HG02678 (cell line): ENCODE data around the gene MYO3B.

Source experiments
- ATAC-seq: cut with Tn5 transposase; IDR thresholded peaks from one replicate; pipeline ENCODE4 v1.9.1; 2021; ENCODE audit warnings: mild to moderate bottlenecking, moderate library complexity; ENCODE audit not compliant: unreplicated experiment

Gene MYO3B

GRCh38 chr2:170292415-170292814 lies 114.5 kb downstream of the MYO3B start:
- ATAC-seq: no peak

- no peak for ATAC-seq
Observed at GRCh38 chr2:170297496-170297895, 119.5 kb downstream of the MYO3B start.

DNA sequence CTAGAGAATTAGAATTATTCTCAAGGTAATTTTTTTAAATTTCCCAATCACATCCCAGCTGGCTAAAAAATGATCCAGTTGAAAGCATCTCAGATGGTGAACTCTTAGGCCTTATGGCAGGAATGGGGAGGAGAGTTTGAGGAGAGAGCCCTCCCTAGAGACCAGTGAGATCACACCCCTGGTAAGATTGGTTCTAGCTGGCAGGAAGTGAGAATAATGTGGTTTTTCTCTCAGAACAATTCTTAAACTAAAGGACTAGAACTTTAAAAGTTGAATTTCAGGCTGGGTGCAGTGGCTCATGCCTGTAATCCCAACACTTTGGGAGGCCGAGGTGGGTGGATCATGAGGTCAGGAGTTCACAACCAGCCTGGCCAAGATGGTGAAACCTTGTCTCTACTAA lies 120.2 kb downstream of the MYO3B start:
- ATAC-seq: peak; percentile 77

DNA sequence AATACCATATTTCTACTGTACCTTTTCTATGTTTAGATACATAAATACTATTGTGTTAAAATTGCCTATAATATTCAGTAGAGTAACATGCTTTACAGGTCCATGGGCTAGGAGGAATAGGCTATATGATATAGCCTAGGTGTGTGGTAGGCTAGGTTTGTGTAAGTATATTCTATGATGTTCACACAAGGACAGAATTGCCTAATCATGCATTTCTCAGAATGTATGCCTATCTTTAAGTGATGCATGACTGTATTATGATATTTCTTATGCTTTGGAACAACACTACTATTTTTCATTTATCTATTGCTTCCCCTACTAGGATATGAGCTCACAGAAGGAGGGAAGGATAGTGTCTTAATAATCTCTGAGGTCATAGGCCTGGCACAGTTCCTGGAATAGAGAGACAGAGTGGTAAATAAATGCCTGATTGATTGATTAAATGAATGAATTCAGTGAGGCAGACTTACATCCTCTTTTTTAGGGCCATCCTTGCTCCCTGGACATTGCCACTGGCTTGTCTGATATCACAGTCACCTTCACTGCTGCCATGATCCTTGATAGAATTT lies 121.0 kb downstream of the MYO3B start:
- no peak for ATAC-seq

DNA sequence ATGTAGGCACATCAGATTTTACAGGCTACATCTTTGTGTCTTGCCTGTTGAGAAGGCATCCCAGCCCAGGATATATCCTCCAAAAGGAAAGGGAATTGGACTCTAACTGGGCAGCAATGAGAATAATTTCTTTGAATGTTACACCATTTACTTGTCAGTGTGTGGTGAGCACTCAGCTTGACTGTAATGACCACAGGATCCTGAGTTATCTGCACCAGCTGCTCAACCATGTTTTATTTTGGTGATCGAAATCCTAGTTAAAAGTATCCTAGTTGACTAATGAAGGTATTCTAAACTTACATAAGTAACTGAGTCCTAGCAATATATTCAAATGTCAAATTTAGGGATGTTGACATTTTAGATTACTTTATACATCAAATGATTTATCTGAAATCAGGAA lies 123.0 kb downstream of the MYO3B start:
- no peak for ATAC-seq

DNA sequence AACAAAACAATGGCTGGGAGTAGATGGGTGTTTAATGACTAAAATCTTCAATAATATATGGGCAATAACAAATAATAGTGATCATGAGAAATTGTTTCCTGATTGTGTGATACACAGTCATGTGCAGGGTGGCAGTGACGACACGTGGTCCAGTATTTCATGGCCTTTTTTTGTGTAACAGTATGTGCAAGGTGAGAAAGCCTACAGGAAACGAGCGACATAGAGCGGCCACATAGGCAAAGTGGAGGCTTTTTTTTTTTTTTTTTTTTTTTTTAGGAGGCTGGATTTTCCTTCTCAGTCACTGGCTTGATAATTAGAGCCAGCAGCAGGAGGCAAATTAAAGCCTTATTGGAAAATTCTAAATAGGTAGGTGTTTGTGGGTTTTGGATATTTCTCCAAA lies 123.7 kb downstream of the MYO3B start:
- no peak for ATAC-seq

GRCh38 chr2:170305711-170306110 lies 127.8 kb downstream of the MYO3B start:
- ATAC-seq: no peak

DNA sequence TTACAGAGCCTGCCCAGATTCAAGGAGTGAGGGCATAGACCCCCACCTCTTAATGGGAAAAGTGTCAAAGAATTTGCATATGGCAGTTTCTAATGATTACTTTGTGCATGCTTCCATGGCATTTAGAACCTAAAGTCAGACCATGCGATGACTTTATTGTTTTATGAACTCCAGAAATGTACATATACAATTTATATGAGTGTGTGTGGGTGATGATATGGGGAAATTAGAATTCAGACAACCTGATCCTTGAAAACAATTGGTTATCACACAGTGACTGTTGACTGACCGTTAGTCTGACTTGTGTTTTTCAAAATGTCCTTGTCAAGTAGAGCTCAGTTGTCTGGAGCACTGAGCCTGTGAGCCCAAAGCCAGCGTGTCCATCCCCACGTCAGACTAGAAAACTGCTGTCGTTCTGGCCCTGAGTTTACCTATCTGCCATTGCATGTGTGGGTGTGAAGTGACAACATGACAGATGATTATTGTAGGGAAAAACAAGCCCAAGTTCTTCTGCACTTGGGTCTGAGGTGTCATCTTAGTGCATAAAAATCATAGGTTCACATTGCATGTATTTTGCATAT lies 128.4 kb downstream of the MYO3B start:
- no peak for ATAC-seq

DNA sequence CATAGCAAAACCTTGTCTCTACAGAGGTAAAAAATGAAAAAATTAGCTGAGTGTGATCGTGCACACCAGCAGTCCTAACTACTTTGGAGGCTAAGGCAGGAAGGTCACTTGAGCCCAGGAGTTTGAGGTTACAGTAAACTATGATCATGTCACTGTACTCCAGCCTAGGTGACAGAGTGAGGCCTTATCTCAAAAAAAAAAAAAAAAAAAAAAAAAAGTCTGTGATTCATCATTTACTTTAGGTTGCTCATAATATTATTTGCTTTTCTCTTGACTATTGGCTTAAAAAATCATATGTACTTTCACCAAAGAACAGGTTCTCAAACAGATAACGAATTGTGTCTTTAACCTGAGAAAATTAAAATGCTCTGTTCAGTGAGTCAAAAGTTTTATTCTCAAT lies 129.1 kb downstream of the MYO3B start:
- no peak for ATAC-seq

DNA sequence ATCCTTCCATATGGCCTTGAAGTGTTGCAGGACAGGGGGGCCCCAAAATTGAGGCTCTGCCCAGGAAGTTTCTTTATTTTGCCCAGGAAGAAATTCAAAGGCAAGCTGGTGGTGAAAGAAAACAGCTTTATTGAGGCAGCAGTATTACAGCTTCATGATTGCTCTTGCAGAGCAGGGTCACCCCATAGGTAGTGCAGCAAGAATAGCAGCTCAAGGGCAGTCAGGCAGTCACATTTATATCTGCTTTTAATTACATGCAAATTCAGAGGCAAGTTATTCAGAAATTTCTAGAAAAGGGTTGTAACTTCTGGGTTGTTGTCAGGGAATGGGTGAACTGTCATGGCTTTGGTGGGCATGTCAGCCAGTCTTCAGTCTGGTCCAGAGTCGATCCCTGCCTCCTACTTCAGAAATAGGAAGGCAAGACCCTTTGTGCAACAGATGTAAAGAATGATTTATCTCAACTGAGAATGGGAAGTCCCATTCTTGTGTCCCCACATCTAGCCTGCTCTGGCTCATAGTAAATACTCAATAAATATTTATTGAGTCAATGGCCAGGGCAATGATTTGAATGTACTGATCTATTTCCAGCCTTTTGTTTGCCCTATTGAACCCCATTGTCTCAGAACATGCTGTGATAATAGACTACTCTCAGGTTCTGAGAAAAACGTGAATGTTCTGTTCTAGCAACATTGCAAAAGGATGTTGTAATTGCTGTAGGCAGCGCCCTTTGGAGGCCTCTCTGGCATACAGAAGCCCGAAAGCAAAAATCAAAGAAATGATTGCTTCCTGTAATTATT lies 129.8 kb downstream of the MYO3B start:
- no peak for ATAC-seq

DNA sequence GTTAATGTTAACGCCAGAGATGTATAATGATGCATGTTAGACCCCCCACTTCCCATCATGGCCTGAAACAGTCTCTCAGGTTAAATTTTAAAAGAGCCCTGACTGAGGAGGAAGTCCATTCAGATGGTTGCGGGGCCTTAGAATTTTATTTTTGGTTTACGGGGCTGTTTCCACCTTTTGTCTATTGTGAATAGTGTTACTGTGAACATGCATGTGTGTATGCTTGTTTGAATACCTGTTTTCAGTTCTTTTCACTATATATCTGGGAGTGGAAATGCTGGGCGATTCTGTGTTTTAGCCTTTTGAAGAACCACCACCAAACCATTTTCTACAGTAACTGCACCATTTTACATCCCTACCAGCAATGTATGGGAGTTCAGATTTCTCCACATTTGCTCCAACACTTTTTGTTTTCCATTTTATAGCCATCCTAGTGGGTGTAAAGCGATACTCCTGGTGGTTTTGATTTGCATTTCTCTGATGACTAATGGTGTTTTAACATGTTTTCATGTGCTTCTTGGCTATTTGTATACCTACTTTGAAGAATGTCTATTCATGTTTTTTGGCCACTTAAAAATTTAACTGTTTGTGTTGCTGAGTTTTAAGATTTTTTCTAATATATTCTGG lies 133.0 kb downstream of the MYO3B start:
- ATAC-seq: no peak

GRCh38 chr2:170313347-170313991 lies 135.5 kb downstream of the MYO3B start:
- ATAC-seq: no peak

- ATAC-seq: no peak
Observed at GRCh38 chr2:170313992-170314348, 136.0 kb downstream of the MYO3B start.

GRCh38 chr2:170314744-170315447 lies 136.9 kb downstream of the MYO3B start:
- no peak for ATAC-seq

DNA sequence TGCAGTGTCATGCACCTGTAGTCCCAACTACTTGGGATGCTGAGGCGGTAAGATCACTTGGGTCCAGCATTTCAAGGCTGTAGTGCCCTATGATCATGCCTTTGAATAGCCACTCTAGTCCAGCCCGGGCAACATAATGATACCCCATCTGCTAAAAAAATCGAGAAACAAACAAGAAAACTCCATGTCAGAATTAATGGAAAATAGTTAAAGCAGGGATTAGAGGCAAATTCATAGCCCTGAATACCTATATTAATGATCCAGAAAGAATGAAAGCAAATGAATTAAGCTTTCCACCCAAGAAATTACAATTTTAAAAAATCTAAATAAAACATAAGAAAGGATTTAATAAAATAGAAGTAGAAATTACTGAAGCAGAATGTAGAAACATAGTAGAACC lies 143.0 kb downstream of the MYO3B start:
- ATAC-seq: no peak

DNA sequence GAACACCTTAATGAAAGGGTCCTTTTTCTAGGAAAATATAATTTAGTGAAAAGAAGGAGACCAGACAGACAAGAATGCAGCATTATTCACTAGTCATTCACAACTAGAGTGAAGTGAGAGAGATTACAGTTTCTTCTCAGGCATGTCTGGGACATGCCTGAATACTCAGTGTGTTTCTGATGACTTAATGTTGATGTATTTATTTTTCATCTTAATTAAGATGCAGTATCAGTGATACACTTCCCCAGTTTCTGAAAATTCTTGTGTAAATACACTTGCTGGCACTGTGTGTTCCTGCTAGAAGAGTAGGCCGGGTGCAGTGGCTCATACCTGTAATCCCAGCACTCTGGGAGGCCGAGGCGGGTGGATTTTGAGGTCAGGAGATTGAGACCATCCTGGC lies 143.6 kb downstream of the MYO3B start:
- ATAC-seq: no peak

DNA sequence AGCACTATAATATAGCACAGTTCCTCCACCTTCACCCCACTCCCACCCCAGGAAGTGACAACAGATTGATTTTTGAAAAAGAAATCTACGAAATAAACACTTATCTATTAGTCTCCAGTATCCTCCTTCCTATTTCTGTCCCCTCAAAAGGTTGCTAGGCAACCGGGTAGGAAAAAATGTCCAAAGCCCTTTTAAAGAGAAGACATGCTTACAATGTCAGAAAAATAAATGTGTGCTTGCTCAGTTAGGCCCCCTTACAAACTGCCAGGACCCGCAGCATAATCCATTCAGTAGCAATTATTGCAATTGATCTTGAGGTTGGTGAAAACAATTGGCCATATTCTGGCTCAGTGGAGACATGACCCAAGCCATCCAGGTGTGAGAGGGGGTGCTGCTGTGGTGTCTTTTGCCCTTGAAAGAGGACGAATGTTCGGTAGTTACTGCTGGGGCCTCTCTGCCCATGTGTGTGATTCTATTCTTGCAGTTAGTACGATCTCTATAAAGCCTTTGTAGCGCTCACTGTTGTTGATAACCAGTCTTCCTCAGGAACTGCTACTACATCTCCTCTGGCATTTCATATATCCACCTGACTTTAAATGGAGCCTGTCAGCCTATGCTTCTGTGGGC lies 144.3 kb downstream of the MYO3B start:
- ATAC-seq: no peak

DNA sequence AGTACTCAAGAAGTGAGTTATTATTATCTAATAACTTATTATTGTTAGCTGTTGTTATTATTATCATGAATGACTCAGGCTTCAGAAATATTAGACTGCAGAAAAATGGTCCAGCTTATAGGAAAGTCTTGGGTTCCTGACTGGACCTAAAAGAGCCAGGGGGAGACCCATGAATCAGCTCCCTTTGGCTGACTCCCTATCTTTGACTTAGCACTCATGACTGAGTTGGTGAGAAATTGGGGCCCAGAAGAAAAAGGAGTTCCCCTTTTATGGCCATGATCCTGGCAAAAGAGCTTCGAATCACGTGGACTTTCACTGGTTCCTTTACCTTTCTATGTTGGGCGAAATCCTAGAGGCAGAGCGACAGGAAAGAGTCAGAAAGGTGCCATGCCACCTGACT lies 145.8 kb downstream of the MYO3B start:
- ATAC-seq: no peak

GRCh38 chr2:170324640-170325046 lies 146.7 kb downstream of the MYO3B start:
- ATAC-seq: no peak

DNA sequence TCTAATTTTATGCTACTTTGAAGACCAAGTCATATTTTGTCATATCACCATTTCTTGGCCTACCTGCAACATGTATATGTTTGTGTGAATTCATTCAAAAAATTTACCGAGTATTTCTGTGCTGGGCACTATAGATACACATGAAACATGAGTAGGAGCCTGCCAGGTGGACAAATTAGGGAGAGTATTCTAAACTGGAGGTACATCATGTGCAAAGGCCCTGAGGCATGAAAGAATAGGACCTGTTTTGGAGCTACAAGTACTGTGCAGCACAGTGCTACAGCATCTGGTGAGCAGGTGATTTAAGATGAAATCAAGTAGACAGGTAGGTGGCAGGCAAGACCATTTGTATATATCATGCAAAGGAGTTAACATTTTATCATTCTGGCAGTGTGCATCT lies 152.9 kb downstream of the MYO3B start:
- ATAC-seq: no peak
